ENCODE results near the gene YWHAG. TPM values are rescaled to one million over a fixed set of nuclear protein-coding genes. Genes with fewer than 3 reads are reported as not detected.
"Not testable (repeated sequence)": the region's sequence is repeated elsewhere in the genome, so short reads cannot be mapped to it uniquely, and the experiment has no call there.

Gene YWHAG
- polyA plus RNA-seq, 6 donors from 2014 or later, result 0.40 to 2.8 (median 2.2) TPM

DNA sequence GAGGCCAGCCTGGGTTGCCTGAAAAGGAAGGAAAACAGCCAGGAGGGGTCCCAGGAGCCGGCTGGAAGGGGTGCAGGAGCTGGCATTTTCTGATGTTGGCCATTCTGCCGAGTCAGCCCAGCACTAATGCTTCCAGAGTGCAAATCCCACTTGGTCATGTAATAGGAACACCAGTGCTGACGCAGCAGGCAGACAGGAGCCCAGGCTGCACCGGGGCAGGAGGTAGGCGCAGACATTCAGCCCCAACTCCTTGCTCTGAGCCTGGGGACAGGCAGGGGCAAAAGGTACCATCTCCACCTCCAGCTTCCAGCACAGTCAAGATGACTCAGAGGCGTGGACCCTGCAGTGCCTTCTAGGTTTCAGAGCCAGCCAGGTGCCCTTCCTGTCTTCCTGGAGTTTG is 10.2 kb upstream of the YWHAG start:
- H3K9me3 Mint-ChIP-seq, result peaks cover 0 to 2% (median 0%) of the 10 kb centered on the region in 7 donors
- H3K27ac Mint-ChIP-seq, result no peak overlapping the region
- peaks cover 3 to 8% (median 7%) of the 10 kb centered on the region in 3 donors for H3K4me1 Mint-ChIP-seq
- no peak overlapping the region for H3K4me3 Mint-ChIP-seq
- ATAC-seq (ENCODE audit: low read depth in 2 of 2) (no peak), DNase-seq (no peak)
- peaks cover 0 to 28% (median 22%) of the 10 kb centered on the region in 3 donors for H3K27me3 Mint-ChIP-seq
- no peaks in the 10 kb centered on the region for H3K36me3 Mint-ChIP-seq

DNA sequence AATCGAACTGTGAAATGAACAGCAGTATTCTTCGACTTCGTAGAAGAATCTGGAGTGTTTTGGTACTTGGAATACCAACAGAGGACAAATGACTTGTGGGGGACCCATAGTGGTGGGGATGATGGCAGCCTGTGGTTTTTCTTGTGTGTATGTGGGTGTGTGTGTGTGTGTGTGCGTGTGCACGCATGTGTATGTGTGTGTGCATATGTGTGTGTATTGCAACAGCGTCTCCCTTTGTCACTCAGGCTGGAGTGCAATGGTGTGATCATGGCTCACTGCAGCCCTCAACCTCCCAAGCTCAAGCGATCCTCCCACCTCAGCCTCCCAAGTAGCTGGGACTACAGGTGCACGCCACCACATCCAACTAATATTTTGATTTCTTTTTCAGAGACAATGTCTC is 9.4 kb upstream of the YWHAG start:
- DNase-seq (no peak), ATAC-seq (ENCODE audit: low read depth in 2 of 2) (no peak)
- H3K4me1 Mint-ChIP-seq, result peaks cover 4 to 10% (median 9%) of the 10 kb centered on the region in 3 donors
- peaks cover 0 to 2% (median 0%) of the 10 kb centered on the region in 7 donors for H3K9me3 Mint-ChIP-seq
- H3K27ac Mint-ChIP-seq, result peak overlapping the region in 1 of 6 donors; percentile 31
- no peaks in the 10 kb centered on the region for H3K36me3 Mint-ChIP-seq
- H3K27me3 Mint-ChIP-seq, result peaks cover 0 to 20% (median 13%) of the 10 kb centered on the region in 3 donors
- H3K4me3 Mint-ChIP-seq, result no peak overlapping the region

DNA sequence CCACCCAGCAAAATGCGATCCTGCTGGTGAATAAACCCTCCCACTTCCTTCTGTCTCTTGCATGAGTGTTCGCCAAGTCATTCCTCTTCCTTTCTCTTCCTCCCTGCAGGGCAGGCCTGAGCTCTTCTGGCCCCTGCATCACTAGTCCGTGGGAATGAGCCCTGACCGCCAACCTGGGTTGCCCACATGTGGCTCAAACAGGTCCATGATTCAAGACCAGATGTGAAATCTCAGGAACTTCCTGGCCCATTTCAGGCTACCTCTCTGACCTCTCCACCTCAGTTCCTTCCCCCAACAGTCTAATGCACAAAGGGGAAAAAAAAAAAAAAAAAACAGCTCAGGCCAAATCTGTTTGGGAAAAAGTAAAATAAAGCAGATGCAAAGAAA is 5.4 kb upstream of the YWHAG start:
- peak overlapping the region in 1 of 6 donors; percentile 28 for H3K27ac Mint-ChIP-seq
- no peak for DNase-seq
- no peak for ATAC-seq (ENCODE audit: low read depth in 2 of 2)
- peak overlapping the region in 1 of 8 donors; percentile 46 for H3K4me3 Mint-ChIP-seq
- H3K36me3 Mint-ChIP-seq, result no peaks in the 10 kb centered on the region
- no peaks in the 10 kb centered on the region for H3K9me3 Mint-ChIP-seq
- H3K4me1 Mint-ChIP-seq, result peaks cover 6 to 17% (median 16%) of the 10 kb centered on the region in 3 donors
- H3K27me3 Mint-ChIP-seq, result no peaks in the 10 kb centered on the region

DNA sequence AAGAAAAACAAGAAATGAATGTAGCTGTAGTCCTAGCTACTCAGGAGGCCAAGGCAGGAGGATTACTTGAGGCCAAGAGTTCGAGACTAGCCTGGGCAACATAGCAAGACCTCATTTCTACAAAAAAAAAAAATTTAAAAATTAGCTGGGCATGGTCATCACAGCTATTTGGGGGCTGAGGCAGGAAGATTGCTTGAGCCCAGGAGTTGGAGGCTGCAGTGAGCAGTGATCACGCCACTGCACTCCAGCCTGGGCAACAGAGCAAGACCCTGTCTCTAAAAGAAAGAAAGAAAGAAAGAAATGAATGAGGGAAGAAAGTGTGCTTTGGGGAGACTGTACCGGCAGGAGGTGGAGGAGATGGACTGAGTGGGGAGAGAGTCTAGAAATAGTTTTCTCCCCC is 5.0 kb upstream of the YWHAG start:
- not testable (repeated sequence) for H3K9me3 Mint-ChIP-seq; H3K4me3 Mint-ChIP-seq; DNase-seq; H3K36me3 Mint-ChIP-seq; H3K27ac Mint-ChIP-seq; ATAC-seq (ENCODE audit: low read depth in 2 of 2); H3K27me3 Mint-ChIP-seq
- H3K4me1 Mint-ChIP-seq, result peaks cover 6 to 17% (median 17%) of the 10 kb centered on the region in 3 donors

DNA sequence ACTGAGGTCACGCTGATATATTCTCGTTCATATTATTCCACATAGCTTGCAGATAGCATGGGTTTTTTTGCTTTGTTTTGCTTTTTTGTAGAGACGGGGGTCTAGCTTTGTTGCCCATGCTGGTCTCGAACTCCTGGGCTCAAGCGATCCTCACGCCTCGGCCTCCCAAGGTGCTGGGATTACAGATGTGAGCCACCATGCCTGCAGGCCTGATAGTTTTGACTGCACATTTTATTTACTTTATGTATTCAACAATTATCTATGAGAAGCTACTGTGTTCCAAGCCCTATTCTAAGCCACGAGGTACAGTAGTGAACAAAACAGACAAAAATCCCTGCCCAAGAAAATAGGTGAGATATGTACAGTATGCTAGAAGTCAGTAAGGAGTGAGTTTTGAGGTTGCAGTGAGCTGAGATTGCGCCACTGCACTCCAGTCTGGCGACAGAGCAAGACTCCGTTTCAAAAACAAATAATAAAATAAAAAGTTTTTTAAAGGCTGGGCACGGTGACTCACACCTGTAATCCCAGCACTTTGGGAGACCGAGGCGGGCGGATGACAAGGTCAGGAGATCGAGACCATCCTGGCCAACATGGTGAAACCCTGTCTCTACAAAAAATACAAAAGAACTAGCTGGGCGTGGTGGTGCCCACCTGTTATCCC is 1.3 kb upstream of the YWHAG start:
- no peak for DNase-seq
- peaks cover 4 to 6% of the 10 kb centered on the region in 2 donors for H3K36me3 Mint-ChIP-seq
- H3K4me3 Mint-ChIP-seq, result peak overlapping the region; percentile 89 to 98 (median 95)
- ATAC-seq (ENCODE audit: low read depth in 2 of 2), result no peak
- no peaks in the 10 kb centered on the region for H3K27me3 Mint-ChIP-seq
- H3K9me3 Mint-ChIP-seq, result no peaks in the 10 kb centered on the region
- peak overlapping the region in 5 of 6 donors; percentile 22 to 96 (median 92) for H3K27ac Mint-ChIP-seq
- peaks cover 25 to 45% (median 39%) of the 10 kb centered on the region in 3 donors for H3K4me1 Mint-ChIP-seq

DNA sequence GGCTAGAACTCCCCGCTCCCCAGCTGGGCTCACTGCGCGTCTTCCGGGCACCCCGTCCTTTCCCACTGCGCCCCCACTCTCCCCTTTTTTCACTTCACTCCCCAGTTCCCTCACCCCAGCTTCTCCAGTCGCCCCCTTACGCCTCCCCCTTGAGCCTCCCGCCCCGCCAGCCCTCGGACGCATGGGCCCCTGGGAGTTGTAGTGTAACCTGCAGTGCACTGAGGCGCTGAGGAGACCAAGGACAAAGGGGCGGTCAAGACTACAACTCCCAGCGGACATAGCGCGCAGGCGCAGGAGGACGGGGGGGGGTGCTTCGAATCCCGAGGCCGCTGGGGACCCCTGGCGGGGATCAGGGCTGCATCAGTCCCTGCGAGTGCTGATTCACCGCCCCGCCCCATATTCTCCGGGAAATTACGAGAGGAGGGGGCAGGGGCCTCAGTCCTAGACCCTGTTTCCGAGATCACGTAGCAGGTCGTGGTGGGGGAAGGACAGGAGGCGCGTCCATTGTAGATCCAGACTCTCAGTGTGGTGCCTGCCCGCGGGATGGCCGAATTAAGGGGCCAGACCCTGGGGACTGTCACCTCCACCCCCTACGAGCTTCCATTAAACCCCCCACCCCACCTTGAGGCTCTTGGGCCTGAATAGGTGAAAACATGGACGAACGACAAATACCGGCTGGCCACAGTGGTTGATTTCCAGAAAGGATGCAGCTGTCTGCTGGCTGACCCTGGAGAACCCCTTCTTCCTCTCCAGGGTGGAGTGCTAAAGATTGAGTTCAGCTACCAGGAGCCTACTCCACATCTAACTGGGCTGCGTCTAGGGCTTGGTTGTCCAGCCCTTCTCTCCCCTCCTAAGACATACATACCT is 553 bp upstream of the YWHAG start:
- Mint-ChIP-seq H3K4me1 (peaks cover 30 to 44% (median 41%) of the 10 kb centered on the region in 3 donors), H3K9me3 (no peaks in the 10 kb centered on the region), H3K27ac (peak overlapping the region; percentile 95 to 98 (median 97)), H3K36me3 (peaks cover 6 to 10% of the 10 kb centered on the region in 2 donors), H3K27me3 (no peaks in the 10 kb centered on the region), H3K4me3 (peak overlapping the region; percentile 89 to 98 (median 95))
- ATAC-seq (ENCODE audit: low read depth in 2 of 2) (peak; percentile 86 to 89), DNase-seq (peak; percentile 96)

DNA sequence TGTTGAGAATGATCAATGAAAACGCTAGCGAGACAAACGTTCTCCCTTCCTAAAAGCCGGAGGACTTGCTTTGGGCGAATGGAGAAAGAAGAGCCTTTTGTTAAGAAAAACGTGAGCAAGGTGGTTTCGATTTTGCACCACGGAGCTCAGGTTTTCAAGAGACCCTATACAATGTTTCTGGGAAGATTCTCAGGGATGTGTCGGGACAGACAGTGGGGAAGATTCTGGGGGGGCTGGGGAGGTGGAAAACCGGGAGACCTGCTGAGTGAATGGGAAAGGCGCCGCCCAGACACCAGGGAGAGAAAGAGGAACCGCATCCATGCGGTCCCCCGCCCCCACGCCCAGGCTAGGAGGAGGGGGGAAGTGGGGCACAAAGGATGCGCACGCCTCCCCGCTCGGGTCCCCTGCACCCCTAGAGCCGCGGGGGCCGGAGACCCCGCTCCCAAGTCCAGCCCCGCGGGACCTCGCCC is 745 bp downstream of the YWHAG start:
- H3K27me3 Mint-ChIP-seq, result no peaks in the 10 kb centered on the region
- H3K4me1 Mint-ChIP-seq, result peaks cover 26 to 42% (median 37%) of the 10 kb centered on the region in 3 donors
- peak; percentile 36 to 37 for ATAC-seq (ENCODE audit: low read depth in 2 of 2)
- no peaks in the 10 kb centered on the region for H3K9me3 Mint-ChIP-seq
- H3K4me3 Mint-ChIP-seq, result peak overlapping the region; percentile 89 to 99 (median 95)
- DNase-seq, result peak; percentile 77
- H3K27ac Mint-ChIP-seq, result peak overlapping the region; percentile 79 to 98 (median 94)
- peaks cover 6 to 10% of the 10 kb centered on the region in 2 donors for H3K36me3 Mint-ChIP-seq

DNA sequence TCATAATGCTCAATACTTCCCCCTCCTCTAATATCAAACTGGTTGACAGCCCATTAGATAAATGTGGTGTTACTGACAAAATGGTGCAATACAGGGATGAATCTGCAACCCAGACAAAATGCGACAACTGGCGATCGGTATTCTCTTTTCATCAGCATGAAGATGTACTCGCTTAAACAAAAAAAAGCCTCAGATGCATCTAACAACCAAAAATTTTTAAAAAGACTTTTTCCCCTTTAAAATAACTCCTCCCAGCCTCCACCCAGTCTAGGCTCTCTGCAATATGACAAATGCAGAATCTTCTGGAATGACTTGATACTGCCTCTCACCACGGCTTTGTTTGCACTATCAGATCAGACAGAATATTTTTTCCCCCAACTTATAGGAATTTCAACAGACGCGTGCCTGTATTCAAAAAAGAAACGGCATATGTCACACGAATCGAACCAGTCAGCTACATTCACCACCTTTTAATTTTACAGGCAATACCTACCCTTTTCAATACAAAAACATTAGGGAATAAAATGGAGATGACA is 1.2 kb downstream of the YWHAG start:
- H3K36me3 Mint-ChIP-seq, result peaks cover 6 to 10% of the 10 kb centered on the region in 2 donors
- DNase-seq (no peak), ATAC-seq (ENCODE audit: low read depth in 2 of 2) (no peak)
- H3K4me3 Mint-ChIP-seq, result peak overlapping the region; percentile 89 to 99 (median 95)
- H3K4me1 Mint-ChIP-seq, result peaks cover 26 to 46% (median 37%) of the 10 kb centered on the region in 3 donors
- peak overlapping the region; percentile 79 to 98 (median 94) for H3K27ac Mint-ChIP-seq
- H3K9me3 Mint-ChIP-seq, result no peaks in the 10 kb centered on the region
- no peaks in the 10 kb centered on the region for H3K27me3 Mint-ChIP-seq

DNA sequence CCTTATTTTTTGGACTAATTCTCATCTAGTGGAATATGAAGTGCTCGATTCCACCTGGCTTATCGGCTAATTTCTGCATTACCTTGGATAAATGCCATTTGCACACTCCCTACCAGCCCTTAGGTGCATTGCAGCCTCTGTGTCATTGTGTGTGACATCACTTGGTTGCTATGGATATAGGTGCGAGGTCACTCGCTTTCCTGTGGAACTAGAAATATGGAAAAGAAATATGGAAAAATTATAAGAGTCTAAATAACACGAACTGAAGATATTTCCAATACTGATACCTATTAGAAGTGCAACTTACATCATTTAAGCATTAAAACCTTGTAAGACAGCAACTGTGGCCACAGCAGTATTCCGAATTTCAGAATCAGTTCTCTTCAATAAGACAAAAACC is 2.0 kb downstream of the YWHAG start:
- Mint-ChIP-seq H3K4me3 (peak overlapping the region in 6 of 8 donors; percentile 89 to 97 (median 94)), H3K27ac (peak overlapping the region in 3 of 6 donors; percentile 49 to 98 (median 95)), H3K27me3 (no peaks in the 10 kb centered on the region), H3K36me3 (peaks cover 6 to 10% of the 10 kb centered on the region in 2 donors), H3K4me1 (peaks cover 32 to 53% (median 43%) of the 10 kb centered on the region in 3 donors), H3K9me3 (no peaks in the 10 kb centered on the region)
- no peak for ATAC-seq (ENCODE audit: low read depth in 2 of 2)
- no peak for DNase-seq

DNA sequence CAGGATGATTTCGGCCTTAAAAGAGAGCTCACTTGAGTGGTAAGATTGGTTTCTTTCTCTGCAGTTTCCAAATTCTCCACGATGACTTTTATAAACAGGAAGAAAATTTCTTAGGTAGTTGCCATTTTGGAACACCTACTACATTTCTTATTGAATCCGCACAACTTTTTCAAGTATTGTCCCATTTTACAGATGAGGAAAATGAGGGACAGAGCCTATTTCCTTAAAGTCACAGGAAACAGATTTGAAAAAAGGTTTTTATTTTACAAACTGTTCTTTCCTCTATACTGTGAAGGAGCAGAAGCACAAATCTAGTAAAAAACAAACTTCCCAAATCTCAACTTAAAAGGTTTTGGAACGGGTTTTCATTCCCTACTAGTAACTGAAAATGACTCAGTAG is 2.7 kb downstream of the YWHAG start:
- peaks cover 39 to 60% (median 50%) of the 10 kb centered on the region in 3 donors for H3K4me1 Mint-ChIP-seq
- peaks cover 6 to 10% of the 10 kb centered on the region in 2 donors for H3K36me3 Mint-ChIP-seq
- H3K9me3 Mint-ChIP-seq, result no peaks in the 10 kb centered on the region
- H3K4me3 Mint-ChIP-seq, result peak overlapping the region in 3 of 8 donors; percentile 3 to 55 (median 10)
- no peaks in the 10 kb centered on the region for H3K27me3 Mint-ChIP-seq
- H3K27ac Mint-ChIP-seq, result no peak overlapping the region
- ATAC-seq (ENCODE audit: low read depth in 2 of 2) (no peak), DNase-seq (no peak)

DNA sequence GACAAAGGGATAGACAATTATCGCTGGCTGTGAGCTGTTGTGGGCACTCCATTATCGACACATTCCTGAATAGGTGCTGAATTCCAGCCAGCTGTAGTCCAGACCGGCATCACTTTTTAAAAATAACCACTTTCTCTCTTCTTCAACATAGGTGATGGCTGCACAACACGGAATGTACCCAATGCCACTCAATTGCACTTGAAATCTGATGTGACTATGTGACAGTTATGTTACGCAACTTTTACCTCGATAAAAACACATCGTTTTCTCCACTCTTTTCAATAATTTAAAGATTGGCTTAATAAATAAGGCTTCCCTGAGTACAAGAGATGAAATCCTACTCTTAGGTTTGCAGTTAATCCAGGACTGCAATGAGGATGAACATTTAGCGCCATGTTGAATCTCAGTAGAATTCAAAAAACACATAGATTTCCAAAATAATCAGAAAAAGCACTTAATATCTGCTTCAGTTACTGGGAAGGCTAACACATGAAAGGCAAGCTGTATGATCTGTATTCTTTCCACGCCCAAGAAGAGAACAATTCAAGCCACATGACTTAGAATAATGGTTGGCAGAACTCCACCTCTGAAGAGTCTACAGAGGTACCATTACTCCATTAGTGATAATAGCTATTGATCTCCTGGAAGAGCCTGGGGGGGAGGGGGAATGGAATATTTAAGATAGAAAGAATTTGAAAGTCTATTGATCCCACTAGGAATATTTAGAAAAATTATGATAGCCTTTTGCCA is 3.6 kb downstream of the YWHAG start:
- ATAC-seq (ENCODE audit: low read depth in 2 of 2), result no peak
- H3K9me3 Mint-ChIP-seq, result no peaks in the 10 kb centered on the region
- peaks cover 6 to 10% of the 10 kb centered on the region in 2 donors for H3K36me3 Mint-ChIP-seq
- H3K4me3 Mint-ChIP-seq, result peak overlapping the region in 1 of 8 donors; percentile 55
- no peak overlapping the region for H3K27ac Mint-ChIP-seq
- H3K27me3 Mint-ChIP-seq, result no peaks in the 10 kb centered on the region
- DNase-seq, result no peak
- H3K4me1 Mint-ChIP-seq, result peaks cover 41 to 63% (median 53%) of the 10 kb centered on the region in 3 donors

DNA sequence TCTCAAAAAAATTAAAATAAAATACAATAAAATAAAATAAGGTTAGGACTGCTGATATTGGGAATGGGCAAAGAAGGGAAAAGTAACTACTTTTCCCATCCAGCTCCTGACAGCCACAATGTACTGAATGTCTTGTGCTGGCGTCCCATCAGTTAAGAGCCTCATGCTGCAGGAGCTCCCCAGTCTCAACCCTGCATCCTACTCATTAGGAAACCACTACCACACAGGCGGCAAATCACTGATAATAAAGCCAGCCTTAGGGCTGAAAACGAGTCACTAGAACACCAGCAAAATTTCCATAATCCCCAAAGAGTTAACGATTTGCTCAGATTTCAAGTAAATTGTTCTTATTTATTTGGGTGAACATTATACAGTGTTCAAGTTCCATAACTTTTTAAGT is 4.3 kb downstream of the YWHAG start:
- Mint-ChIP-seq H3K4me3 (no peak overlapping the region), H3K27ac (no peak overlapping the region), H3K9me3 (no peaks in the 10 kb centered on the region), H3K36me3 (peaks cover 6 to 10% of the 10 kb centered on the region in 2 donors), H3K4me1 (peaks cover 38 to 60% (median 48%) of the 10 kb centered on the region in 3 donors), H3K27me3 (no peaks in the 10 kb centered on the region)
- ATAC-seq (ENCODE audit: low read depth in 2 of 2) (no peak), DNase-seq (no peak)

DNA sequence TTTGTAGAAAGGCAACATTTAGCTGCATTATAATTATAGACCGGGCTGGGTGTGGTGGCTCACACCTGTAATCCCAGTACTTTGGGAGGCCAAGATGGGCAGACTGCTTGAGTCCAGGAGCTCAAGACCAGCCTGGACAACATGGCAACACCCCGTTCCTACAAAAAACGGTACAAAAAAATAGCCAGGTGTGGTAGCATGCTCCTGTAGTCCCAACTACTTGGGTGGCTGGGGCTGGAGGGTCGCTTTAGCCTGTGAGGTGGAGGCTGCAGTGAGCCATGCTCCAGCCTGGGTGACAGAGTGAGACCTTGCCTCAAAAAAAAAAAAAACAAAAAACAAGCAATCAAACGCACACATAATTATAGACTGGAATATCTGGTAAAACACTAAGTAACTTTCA is 5.0 kb downstream of the YWHAG start:
- no peak for DNase-seq
- H3K4me3 Mint-ChIP-seq, result peak overlapping the region in 1 of 8 donors; percentile 18
- peaks cover 42 to 63% (median 44%) of the 10 kb centered on the region in 3 donors for H3K4me1 Mint-ChIP-seq
- H3K27ac Mint-ChIP-seq, result no peak overlapping the region
- ATAC-seq (ENCODE audit: low read depth in 2 of 2), result no peak
- no peaks in the 10 kb centered on the region for H3K27me3 Mint-ChIP-seq
- no peaks in the 10 kb centered on the region for H3K9me3 Mint-ChIP-seq
- H3K36me3 Mint-ChIP-seq, result peaks cover 6 to 10% of the 10 kb centered on the region in 2 donors

All from naive B cell (primary cell).